ENCODE results near the gene MAGEB16. TPM values are rescaled to one million over a fixed set of nuclear protein-coding genes. Genes with fewer than 3 reads are reported as not detected.

The MAGEB16 gene
- total RNA-seq = not detected

- DNase-seq (no peak), ATAC-seq (no peak)
- no peak within 1 kb of the TSS for H3K27ac ChIP-seq
- H3K4me1 ChIP-seq = no peaks in the 10 kb centered on the region
- H3K27me3 ChIP-seq = no peaks in the 10 kb centered on the region
- no peak for TF ChIP-seq POLR2A (IDR thresholded peaks at IDR 0.05)
- TF ChIP-seq, protein P1, sequence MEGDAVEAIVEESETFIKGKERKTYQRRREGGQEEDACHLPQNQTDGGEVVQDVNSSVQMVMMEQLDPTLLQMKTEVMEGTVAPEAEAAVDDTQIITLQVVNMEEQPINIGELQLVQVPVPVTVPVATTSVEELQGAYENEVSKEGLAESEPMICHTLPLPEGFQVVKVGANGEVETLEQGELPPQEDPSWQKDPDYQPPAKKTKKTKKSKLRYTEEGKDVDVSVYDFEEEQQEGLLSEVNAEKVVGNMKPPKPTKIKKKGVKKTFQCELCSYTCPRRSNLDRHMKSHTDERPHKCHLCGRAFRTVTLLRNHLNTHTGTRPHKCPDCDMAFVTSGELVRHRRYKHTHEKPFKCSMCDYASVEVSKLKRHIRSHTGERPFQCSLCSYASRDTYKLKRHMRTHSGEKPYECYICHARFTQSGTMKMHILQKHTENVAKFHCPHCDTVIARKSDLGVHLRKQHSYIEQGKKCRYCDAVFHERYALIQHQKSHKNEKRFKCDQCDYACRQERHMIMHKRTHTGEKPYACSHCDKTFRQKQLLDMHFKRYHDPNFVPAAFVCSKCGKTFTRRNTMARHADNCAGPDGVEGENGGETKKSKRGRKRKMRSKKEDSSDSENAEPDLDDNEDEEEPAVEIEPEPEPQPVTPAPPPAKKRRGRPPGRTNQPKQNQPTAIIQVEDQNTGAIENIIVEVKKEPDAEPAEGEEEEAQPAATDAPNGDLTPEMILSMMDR (IDR thresholded peaks at IDR 0.05 in 4 of 5, conservative IDR thresholded peaks at IDR 0.05 in 1 of 5) = no peak
- H3K4me3 ChIP-seq = no peak within 1 kb of the TSS
- no peaks in the 10 kb centered on the region for H3K36me3 ChIP-seq
- H3K9me3 ChIP-seq = no peaks in the 10 kb centered on the region
- in situ Hi-C loops (cut with MboI; ENCODE audit: low sequenced_read_pairs in 4 of 4) (no loop called here), intact Hi-C loops (cut with DNase I; ENCODE audit: low total_unique reads) (no loop called here)
Measured at GRCh38 chrX:35798042-35798441, at the start of gene MAGEB16. Gene MAGEB16 (plus strand): TSS chrX:35798342. CDS start chrX:35802197, 3,855 bp downstream.

DNA sequence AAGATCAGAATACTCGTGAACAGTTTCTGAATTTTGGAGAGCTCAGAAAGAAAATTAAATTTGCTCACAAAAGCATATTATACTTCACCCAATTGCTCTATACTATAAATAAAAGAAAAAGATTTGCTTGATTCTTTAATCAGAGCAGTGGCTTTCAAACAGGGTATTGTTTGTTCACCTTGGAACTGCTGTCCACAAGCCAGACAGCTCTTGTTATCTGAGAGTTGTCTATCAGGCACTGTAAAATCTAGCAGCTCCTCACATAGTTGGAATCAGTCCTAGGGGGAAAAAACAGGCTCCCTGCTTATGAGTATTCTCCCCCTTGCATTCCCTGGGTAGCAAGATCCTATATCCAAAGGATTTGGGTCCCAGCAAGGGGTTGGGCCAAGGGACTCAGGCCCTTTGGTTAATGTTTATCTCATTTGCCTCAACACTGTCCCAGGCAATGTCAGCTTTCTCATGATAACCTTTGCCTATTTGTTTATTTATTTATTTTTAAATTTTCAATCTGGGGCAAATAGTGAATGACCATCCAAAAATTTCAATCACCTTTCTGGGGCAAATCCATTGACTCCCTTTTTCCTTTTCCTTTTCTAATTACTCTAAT is 24.1 kb upstream of the MAGEB16 start:
- no peak overlapping the region for H3K27ac ChIP-seq
- in situ Hi-C loops (cut with MboI; ENCODE audit: low sequenced_read_pairs in 4 of 4) = no loop called here
- ATAC-seq = no peak
- intact Hi-C loops (cut with DNase I; ENCODE audit: low total_unique reads) = no loop called here
- no peaks in the 10 kb centered on the region for H3K4me1 ChIP-seq
- H3K27me3 ChIP-seq = no peaks in the 10 kb centered on the region
- H3K9me3 ChIP-seq = no peaks in the 10 kb centered on the region
- TF ChIP-seq POLR2A (IDR thresholded peaks at IDR 0.05) = no peak
- TF ChIP-seq, protein P1 (IDR thresholded peaks at IDR 0.05 in 4 of 5, conservative IDR thresholded peaks at IDR 0.05 in 1 of 5) = no peak
- no peaks in the 10 kb centered on the region for H3K36me3 ChIP-seq
- no peak overlapping the region for H3K4me3 ChIP-seq
- no peak for DNase-seq

- Histone ChIP-seq H3K4me1 (no peaks in the 10 kb centered on the region), H3K27me3 (no peaks in the 10 kb centered on the region), H3K9me3 (no peaks in the 10 kb centered on the region), H3K36me3 (no peaks in the 10 kb centered on the region), H3K27ac (no peak overlapping the region), H3K4me3 (no peak overlapping the region)
- DNase-seq = no peak
- intact Hi-C loops (cut with DNase I; ENCODE audit: low total_unique reads) = no loop called here
- TF ChIP-seq POLR2A (IDR thresholded peaks at IDR 0.05) = no peak
- TF ChIP-seq, protein P1 (IDR thresholded peaks at IDR 0.05 in 4 of 5, conservative IDR thresholded peaks at IDR 0.05 in 1 of 5) = no peak
- in situ Hi-C loops (cut with MboI; ENCODE audit: low sequenced_read_pairs in 4 of 4) = no loop called here
- no peak for ATAC-seq
Measured at GRCh38 chrX:35785075-35785474, 13.1 kb upstream of the MAGEB16 start.

DNA sequence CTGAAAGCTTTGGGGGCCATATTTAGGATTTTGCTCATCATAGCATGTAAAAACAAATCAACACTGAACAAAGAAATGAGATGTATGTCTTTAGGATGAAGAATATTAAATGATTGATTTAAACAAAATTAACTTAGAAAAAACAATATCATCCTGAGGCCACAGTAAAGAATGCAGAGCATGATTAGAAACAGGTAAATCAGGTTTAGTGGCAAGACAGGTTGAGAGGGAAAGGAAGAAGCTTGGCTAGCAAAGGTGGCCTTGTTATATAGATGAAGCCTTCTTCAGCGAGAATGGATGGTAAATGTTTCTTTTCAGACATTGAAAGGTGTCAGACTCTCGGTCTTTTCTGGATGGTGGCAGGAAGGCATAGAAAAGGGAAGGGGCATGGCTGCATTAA is 11.9 kb upstream of the MAGEB16 start:
- DNase-seq = no peak
- H3K27me3 ChIP-seq = no peaks in the 10 kb centered on the region
- H3K9me3 ChIP-seq = no peaks in the 10 kb centered on the region
- no peaks in the 10 kb centered on the region for H3K36me3 ChIP-seq
- ATAC-seq = no peak
- H3K4me1 ChIP-seq = no peaks in the 10 kb centered on the region
- intact Hi-C loops (cut with DNase I; ENCODE audit: low total_unique reads) = no loop called here
- in situ Hi-C loops (cut with MboI; ENCODE audit: low sequenced_read_pairs in 4 of 4) = no loop called here
- TF ChIP-seq, protein P1 (IDR thresholded peaks at IDR 0.05 in 4 of 5, conservative IDR thresholded peaks at IDR 0.05 in 1 of 5) = no peak
- TF ChIP-seq POLR2A (IDR thresholded peaks at IDR 0.05) = no peak
- no peak overlapping the region for H3K4me3 ChIP-seq
- no peak overlapping the region for H3K27ac ChIP-seq

DNA sequence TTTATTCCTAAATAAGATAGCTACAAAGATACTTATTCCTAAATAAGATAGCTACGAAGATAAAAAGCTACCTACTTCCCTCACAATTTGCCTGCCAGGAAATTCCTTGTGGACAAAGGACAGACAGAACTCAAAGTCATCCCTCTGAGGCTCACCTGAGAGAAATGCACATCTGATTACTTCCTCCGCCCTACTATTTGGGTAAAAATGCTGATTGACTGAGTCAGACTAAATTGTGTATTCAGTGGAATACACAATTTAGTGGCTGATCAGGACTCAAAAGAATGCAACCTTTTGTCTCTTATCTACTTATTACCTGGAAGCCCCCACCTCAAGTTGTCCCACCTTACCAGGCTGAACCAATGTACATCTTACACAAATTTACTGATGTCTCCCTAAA is 10.3 kb upstream of the MAGEB16 start:
- H3K4me3 ChIP-seq = no peak overlapping the region
- no peaks in the 10 kb centered on the region for H3K27me3 ChIP-seq
- H3K9me3 ChIP-seq = no peaks in the 10 kb centered on the region
- TF ChIP-seq POLR2A (IDR thresholded peaks at IDR 0.05) = no peak
- TF ChIP-seq, protein P1 (IDR thresholded peaks at IDR 0.05 in 4 of 5, conservative IDR thresholded peaks at IDR 0.05 in 1 of 5) = no peak
- in situ Hi-C loops (cut with MboI; ENCODE audit: low sequenced_read_pairs in 4 of 4) = no loop called here
- no peak overlapping the region for H3K27ac ChIP-seq
- DNase-seq (no peak), ATAC-seq (no peak)
- H3K4me1 ChIP-seq = no peaks in the 10 kb centered on the region
- intact Hi-C loops (cut with DNase I; ENCODE audit: low total_unique reads) = no loop called here
- no peaks in the 10 kb centered on the region for H3K36me3 ChIP-seq
